OCI-LY3 (cell line): ENCODE data around the gene IRF9.

Experiments
- H2AFZ ChIP-seq: fragments of 200-600, 300-600 bp; shearing (Covaris generic); 2 replicates; pipeline ENCODE4 v1.6.0; 2014; ENCODE audit warnings: antibody characterized with exemption, low read depth, low read length
- H3K27ac ChIP-seq: fragments of 200-600, 300-600 bp; sonication (generic); 2 replicates; pipeline ENCODE4 v1.5.1; 2014; ENCODE audit warnings: mild to moderate bottlenecking, low read length, moderate library complexity, mixed read lengths
- H3K27me3 ChIP-seq: fragments of 200-600, 300-600 bp; sonication (generic); 2 replicates; pipeline ENCODE4 v1.6.1; 2014; ENCODE audit warnings: low read depth, low read length, mixed read lengths
- H3K36me3 ChIP-seq: fragments of 200-600, 300-600 bp; sonication (generic); replicated peaks from 2 replicates; pipeline ENCODE3; 2014; ENCODE audit warnings: low read depth, low read length, mixed read lengths
- H3K4me1 ChIP-seq: fragments of 300-600, 200-600 bp; sonication (generic); 2 replicates; pipeline ENCODE4 v1.6.1; 2014; ENCODE audit warnings: low read length, mixed read lengths
- H3K4me2 ChIP-seq: fragments of 200-600, 300-600 bp; sonication (generic); 2 replicates; pipeline ENCODE4 v1.6.1; 2014; ENCODE audit warnings: low read length, mixed read lengths
- H3K4me3 ChIP-seq: fragments of 300-600, 200-600 bp; sonication (generic); 2 replicates; pipeline ENCODE4 v1.5.1; 2014; ENCODE audit warnings: antibody characterized with exemption, mild to moderate bottlenecking, low read length, moderate library complexity
- H3K79me2 ChIP-seq: fragments of 300-600, 200-600 bp; shearing (Covaris generic); 2 replicates; pipeline ENCODE4 v1.6.1; 2014; ENCODE audit warnings: mild to moderate bottlenecking, low read length, mixed read lengths
- H3K9ac ChIP-seq: fragments of 300-600, 200-600 bp; shearing (Covaris generic); 2 replicates; pipeline ENCODE4 v1.6.0; 2014; ENCODE audit warnings: mild to moderate bottlenecking, low read length, moderate library complexity
- H3K9me3 ChIP-seq: fragments of 200-600, 300-600 bp; shearing (Covaris generic); 2 replicates; pipeline ENCODE4 v1.6.1; 2014; ENCODE audit warnings: low read length, mixed read lengths; ENCODE audit not compliant: insufficient read depth
- H4K20me1 ChIP-seq: fragments of 200-600, 300-600 bp; sonication (generic); 2 replicates; pipeline ENCODE4 v1.6.1; 2016; ENCODE audit warnings: low read length, mixed read lengths; ENCODE audit not compliant: insufficient read depth
- CTCF ChIP-seq: fragments of 200-600, 300-600 bp; sonication (generic); IDR thresholded peaks from 2 replicates; pipeline ENCODE4 v1.5.1; 2014; ENCODE audit warnings: antibody characterized with exemption, low read length, low read depth
- EZH2phosphoT487 ChIP-seq: fragments of 200-600 bp; shearing (Covaris generic); IDR thresholded peaks from 2 replicates; pipeline ENCODE4 v1.6.1; 2018; ENCODE audit warnings: antibody characterized with exemption, mixed run types, low read depth

IRF9 gene

GRCh38 chr14:24155100-24155499 lies 6.0 kb upstream of the IRF9 start:
- H3K27ac ChIP-seq: no peak overlapping the region
- H3K79me2 ChIP-seq: no peaks in the 10 kb centered on the region
- peaks cover 54% of the 10 kb centered on the region for H3K36me3 ChIP-seq
- H3K4me1 ChIP-seq: 0 out of 2 replicates have a peak, but pooled peaks cover under 1% of the 10 kb centered on the region
- no peaks in the 10 kb centered on the region for H3K9me3 ChIP-seq
- no peak overlapping the region for H2AFZ ChIP-seq
- H3K27me3 ChIP-seq: no peaks in the 10 kb centered on the region
- no peak overlapping the region for H3K9ac ChIP-seq
- H3K4me2 ChIP-seq: no peak overlapping the region
- TF ChIP-seq CTCF: no peak
- no peak for TF ChIP-seq EZH2phosphoT487
- H3K4me3 ChIP-seq: no peak overlapping the region
- H4K20me1 ChIP-seq: no peaks in the 10 kb centered on the region

GRCh38 chr14:24156840-24157239 lies 4.2 kb upstream of the IRF9 start:
- Histone ChIP-seq H4K20me1 (no peaks in the 10 kb centered on the region), H3K79me2 (peaks cover 7% of the 10 kb centered on the region), H2AFZ (no peak overlapping the region), H3K36me3 (peaks cover 37% of the 10 kb centered on the region), H3K4me1 (peaks cover 10% of the 10 kb centered on the region), H3K9me3 (no peaks in the 10 kb centered on the region), H3K27me3 (no peaks in the 10 kb centered on the region), H3K27ac (no peak overlapping the region), H3K4me2 (no peak overlapping the region), H3K9ac (no peak overlapping the region), H3K4me3 (no peak overlapping the region)
- TF ChIP-seq EZH2phosphoT487: no peak
- no peak for TF ChIP-seq CTCF

- H3K4me2 ChIP-seq: no peak overlapping the region
- no peaks in the 10 kb centered on the region for H3K27me3 ChIP-seq
- no peak overlapping the region for H3K27ac ChIP-seq
- H3K36me3 ChIP-seq: peaks cover 39% of the 10 kb centered on the region
- no peaks in the 10 kb centered on the region for H4K20me1 ChIP-seq
- peaks cover 15% of the 10 kb centered on the region for H3K4me1 ChIP-seq
- H3K9ac ChIP-seq: no peak overlapping the region
- no peak overlapping the region for H2AFZ ChIP-seq
- H3K79me2 ChIP-seq: peaks cover 12% of the 10 kb centered on the region
- no peaks in the 10 kb centered on the region for H3K9me3 ChIP-seq
- TF ChIP-seq CTCF: no peak
- TF ChIP-seq EZH2phosphoT487: no peak
- no peak overlapping the region for H3K4me3 ChIP-seq
Observed at GRCh38 chr14:24157331-24157730, 3.7 kb upstream of the IRF9 start.

- H4K20me1 ChIP-seq: no peaks in the 10 kb centered on the region
- peaks cover 20% of the 10 kb centered on the region for H3K79me2 ChIP-seq
- H3K4me2 ChIP-seq: no peak overlapping the region
- H3K4me3 ChIP-seq: no peak overlapping the region
- H3K9me3 ChIP-seq: no peaks in the 10 kb centered on the region
- H3K9ac ChIP-seq: no peak overlapping the region
- no peak for TF ChIP-seq EZH2phosphoT487
- TF ChIP-seq CTCF: no peak
- no peaks in the 10 kb centered on the region for H3K27me3 ChIP-seq
- peaks cover 15% of the 10 kb centered on the region for H3K4me1 ChIP-seq
- H2AFZ ChIP-seq: no peak overlapping the region
- H3K27ac ChIP-seq: peak overlapping the region; percentile 72
- peaks cover 54% of the 10 kb centered on the region for H3K36me3 ChIP-seq
Observed at GRCh38 chr14:24159777-24160498, 1.1 kb upstream of the IRF9 start.
